Activated CD8-positive, alpha-beta memory T cell treated with anti-CD3 and anti-CD28 coated beads, Interleukin-2, amount 50 U/mL, for 1 hour (primary cell): ENCODE measurements around the gene HK3.
A peak's percentile ranks its signal among the peaks of the same experiment; 100 is the strongest.

Source experiments
- DNase-seq: peaks from one replicate; pipeline ENCODE4 v3.0.0-alpha.2; 2020; ENCODE audit errors: extremely low read depth

Gene HK3

DNA sequence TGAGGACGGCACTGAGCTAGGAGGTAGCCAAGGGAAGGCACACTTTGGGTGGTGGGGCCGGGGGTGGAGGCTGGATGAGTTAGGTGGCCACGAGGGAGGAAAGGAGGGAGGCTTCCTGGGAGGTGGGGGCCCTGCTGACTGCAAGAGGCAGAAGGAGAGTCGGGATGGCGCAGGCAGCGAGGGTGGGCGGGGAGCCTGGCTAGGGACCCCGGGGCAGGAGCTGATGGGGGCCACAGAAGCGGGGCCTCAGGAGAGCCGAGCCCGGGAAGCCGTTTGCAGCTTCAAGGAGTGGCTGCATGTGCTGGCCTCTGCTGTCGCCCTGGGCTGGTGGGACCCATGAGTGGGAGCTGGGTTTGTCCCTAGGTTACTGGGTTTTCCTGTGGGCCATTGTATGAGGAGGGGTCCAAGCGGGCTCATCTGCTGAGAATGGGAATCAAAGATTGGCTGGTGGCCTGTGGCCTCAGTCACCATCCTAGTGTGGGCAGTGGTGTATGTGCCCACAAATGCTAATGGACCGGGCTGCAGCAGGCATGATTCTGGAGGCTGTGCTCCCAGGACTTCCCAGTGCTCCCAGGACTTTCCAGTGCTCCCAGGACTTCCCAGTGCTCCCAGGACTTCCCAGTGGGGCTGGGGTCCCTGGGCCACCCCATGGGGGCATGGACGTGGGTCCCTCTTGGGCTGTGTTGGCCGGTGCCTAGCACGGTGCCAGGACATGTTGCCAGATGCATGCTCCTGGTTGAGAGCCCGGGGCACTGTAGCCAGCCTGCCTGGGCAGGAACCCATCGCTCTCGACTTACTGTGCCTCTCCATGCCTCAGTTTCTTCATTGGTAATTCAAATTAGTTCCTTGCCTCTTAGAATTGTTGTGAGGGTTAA is 48.5 kb downstream of the HK3 start:
- DNase-seq = no peak

- no peak for DNase-seq
These were observed 49.4 kb downstream of the HK3 start for GRCh38 chr5:176849611-176850227.

GRCh38 chr5:176848651-176849050 is 50.5 kb downstream of the HK3 start:
- no peak for DNase-seq

DNA sequence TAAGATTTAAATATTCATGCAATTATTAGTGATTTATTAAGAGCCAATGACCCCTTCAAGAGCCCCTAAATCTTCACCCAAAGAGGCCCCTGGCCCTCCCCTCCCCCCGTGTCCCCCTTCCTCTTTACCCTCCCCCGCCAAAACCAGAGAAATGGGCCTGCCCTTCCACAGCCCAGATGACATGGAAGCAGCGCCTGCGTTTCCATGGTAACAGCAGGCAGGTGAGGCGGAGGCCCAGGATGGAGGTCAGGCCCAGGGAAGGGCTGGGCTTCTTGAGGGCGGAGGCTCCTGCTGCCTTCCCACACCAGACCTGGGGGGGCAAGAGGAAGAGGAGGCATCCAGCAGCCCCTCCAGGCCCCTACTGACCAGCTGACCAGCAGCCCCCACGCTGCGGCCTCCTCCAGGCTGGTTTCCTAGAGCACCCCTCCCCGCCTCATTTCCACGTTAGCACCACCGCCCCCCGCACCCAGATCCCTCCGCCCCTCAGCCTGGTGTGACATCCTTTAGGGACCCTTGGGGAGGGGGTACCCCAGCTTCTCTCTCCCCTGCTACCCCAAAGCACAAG is 51.3 kb downstream of the HK3 start:
- no peak for DNase-seq

DNA sequence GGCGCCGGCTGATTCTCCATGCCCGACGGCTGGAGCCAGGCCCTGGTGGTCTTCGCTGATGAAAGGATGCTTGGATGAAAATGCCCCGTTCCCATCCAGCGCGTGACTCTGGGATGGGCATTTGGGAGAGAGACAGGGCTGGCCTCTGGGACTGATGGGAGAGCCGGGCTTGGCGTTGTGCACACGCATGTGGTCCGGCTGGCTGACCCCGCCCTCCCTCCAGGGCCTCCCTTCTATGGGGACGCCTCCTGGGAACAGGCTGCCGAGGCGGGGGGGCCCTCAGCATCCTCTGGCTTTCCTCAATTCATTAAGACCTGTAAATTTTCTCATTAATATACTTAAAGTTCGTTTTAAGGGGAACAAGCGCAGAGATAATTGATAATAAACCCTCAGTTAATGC is 52.0 kb downstream of the HK3 start:
- DNase-seq = no peak

DNA sequence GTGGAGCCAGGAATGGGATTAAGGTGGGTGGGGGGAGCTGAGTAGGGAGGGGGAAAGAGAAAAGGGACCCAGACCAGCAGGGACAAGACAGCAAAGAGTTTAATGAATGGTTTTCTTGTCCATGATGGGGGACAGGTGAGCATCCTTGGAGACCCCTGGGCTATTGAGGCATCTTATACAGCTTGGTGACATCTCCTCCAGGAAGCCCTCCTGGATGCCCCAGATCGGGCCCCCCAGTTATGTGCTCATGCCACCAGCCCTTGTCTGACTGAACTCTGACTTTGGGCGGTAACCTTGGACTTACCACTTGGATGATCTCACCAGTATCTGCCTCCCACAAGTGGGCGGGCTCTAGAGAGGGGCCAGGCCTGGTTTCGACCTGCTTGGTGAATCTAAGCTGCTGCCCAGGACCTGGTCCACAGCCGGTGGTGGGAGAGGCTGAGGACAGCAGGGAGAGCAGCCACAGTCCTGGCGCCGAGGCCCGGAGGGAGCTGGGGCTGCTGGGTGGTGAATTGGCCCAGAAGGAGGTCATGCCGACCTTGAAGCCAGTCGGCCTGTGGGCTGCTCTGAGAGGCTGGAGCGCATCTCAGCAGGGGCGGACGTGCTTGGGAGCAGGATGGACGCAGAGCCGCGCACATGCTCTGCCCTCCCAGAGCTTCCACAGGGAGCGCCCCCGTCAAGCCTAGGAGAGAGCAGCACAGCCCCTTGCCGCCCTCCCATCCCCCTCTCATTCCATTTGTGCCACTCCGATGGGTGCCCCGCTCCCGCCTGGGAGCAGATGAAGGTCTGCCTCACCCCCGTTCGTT is 52.6 kb downstream of the HK3 start:
- no peak for DNase-seq

DNA sequence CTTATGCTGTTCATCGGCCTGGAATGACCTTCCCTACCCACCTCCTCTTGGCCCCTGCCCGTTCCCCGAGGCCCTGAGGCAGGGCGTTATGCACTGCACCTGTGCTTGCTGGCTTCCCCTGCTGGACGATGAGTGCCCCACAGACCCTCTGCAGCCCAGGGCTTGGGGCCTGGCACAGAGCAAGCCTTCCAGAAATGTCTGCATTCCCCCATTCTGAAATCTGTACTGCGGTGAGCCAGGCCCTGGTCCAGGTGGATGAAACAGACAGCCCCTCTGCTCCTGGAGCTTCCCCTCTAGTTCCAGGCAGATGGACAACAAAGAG is 53.8 kb downstream of the HK3 start:
- DNase-seq = no peak

- no peak for DNase-seq
These were observed 54.3 kb downstream of the HK3 start for GRCh38 chr5:176844706-176845391.

DNA sequence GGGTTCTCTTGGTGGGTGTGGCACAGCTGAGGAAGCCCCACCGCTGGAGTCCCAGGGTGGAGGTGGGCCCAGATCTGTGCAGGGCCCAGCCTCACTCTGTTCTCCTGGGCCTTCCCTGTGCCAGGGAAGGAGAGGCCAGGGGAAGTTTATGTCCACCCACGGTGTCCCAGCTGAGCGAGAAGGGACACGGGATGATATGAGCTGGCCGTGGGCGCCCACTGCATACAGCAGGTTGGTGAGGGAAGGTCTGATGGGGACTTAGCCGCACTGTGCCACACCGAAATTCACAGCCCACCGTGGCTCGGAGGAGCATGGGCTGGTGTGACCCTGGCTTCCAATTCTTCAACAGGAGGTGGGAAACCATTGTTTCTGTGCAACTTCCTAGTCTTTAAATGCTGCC is 54.9 kb downstream of the HK3 start:
- no peak for DNase-seq

DNA sequence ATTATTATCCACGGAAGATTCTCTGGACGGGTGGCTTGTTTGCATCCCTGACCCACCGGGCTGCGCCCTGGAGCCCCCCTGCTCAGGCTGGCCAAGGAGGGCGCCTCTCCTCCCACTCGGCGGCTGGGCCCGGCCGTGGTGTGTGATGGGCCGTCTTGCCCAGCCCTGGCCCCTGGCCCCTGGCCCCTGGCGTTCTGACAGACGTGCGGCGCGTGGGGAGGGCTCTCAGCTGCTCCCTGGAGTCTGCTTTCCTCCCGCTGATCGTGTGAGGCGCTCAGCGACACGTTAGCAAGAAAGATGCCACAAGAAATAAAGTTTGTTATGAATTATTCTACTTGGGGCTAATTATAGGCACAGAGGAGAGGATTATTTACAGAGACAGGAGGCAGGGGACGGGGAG is 55.5 kb downstream of the HK3 start:
- no peak for DNase-seq

DNA sequence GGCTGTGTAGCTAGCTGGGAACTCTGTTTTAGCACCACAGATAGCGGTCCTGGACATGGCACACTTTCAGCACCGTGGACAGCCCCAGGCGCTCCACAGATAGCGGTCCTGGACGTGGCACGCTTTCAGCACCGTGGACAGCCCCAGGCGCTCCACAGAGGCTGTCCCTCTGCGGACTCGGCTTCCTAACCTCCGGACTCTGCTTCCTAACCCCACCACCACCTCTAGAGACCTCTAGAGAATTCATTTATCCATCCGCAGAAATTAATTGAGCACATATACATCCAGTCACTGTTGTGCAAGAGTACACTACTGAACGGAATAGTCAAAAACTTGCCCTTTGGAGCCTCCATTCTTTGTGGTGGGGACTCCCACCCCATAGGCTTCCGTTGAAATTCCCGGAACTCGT is 61.4 kb downstream of the HK3 start:
- peak; percentile 9 for DNase-seq

- no peak for DNase-seq
These were observed 62.1 kb downstream of the HK3 start for GRCh38 chr5:176836811-176837706.

GRCh38 chr5:176835918-176836317 is 63.2 kb downstream of the HK3 start:
- no peak for DNase-seq

GRCh38 chr5:176833286-176833685 is 65.9 kb downstream of the HK3 start:
- no peak for DNase-seq

- DNase-seq = no peak
These were observed 67.0 kb downstream of the HK3 start for GRCh38 chr5:176832162-176832561.

- no peak for DNase-seq
These were observed 67.7 kb downstream of the HK3 start for GRCh38 chr5:176831425-176831824.

DNA sequence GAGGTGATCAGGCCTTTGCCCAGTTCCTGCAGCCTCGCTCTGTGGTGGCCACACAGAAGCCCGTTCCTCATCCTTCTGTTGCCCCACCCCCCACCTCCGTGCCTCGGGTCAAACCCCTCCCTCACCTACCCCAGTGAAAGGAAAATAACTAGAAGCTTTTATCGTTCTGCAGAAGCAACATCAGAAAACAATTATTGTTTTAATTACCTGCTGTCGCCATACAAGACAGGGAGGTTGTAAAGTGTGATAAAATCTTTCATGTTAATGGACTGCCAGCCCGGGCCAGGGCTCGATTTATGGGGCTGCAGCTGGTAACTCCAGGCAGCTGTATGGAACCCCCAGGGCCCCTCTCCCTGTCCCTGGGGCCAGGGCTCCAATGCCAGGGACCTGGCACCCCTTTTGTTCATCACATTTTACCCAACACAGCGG is 68.1 kb downstream of the HK3 start:
- DNase-seq = no peak
